Mammary microvascular endothelial cell (primary cell): Measurements from ENCODE around the gene LILRA6. TPM values are rescaled to one million over a fixed set of nuclear protein-coding genes. Genes with fewer than 3 reads are reported as not detected.

Experiments
- total RNA-seq: library from RNA; depleted of rRNA; stranded (reverse); fragments of >200 nt; gene quantifications from 2 replicates; pipeline ENCODE4 v1.2.3, GENCODE V29; 2015

The LILRA6 gene
- total RNA-seq, result not detected in 2 replicates

DNA sequence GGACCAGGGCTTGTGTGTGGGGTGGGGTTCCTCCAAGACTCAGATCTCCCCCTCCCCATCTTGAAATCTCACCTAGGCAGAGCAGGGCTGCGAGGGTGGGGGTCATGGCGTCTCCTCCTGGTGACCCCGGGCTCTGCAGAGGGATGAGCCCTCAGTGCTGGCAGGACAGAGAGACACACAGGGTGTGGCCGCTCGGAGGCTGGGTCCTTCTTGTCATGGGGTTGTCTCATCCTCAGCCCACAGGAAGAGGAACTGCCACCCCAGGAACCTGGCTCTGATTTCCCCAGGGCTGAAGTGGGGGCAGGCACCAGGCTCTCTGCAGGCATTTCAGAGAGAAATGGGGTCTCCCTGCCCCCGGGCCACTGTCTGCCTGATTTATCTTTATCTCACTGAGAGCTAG is at the start of gene LILRA6:
Gene LILRA6 (minus strand): TSS at position 145 of the 400 bp plus-strand sequence.

DNA sequence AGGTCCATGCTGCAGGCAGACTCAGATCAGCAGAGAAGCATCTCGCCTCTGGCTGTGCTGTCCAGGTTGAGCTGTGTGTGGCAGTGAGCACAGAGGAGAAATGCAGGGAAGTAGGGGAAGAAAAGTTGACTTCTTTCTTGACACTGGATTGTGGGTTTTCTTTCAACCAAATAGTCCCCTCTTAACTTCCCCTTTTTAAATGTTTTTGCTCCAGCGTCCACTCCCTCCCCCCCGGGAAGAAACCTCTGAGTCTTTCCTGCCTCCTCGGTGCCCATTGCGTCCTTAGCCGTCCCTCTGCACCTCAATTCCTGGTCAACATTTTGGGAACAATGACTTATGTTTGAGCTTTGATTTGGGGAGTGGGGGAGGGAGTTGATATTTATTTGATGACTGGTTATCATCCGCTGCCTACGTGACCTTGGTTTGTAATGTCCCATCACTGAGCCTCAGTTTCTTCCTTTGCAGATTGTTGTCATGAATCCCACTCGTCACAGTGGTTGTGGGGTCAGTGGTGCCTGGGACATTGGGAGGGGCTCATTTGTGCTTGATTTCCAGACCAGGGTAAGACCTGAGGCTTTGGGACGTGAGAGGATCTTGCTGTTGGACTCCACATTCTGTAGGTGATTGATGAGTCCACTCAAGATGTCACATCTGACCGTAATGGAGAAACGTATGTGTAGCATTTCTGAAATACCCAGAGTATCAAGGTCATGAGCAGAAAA is 38.6 kb upstream of the LILRA6 start, which contains the start of gene LILRB2:
Gene LILRB2 (minus strand): TSS at position 104 of the 722 bp plus-strand sequence. CDS start 614 bp downstream, outside the sequence.

DNA sequence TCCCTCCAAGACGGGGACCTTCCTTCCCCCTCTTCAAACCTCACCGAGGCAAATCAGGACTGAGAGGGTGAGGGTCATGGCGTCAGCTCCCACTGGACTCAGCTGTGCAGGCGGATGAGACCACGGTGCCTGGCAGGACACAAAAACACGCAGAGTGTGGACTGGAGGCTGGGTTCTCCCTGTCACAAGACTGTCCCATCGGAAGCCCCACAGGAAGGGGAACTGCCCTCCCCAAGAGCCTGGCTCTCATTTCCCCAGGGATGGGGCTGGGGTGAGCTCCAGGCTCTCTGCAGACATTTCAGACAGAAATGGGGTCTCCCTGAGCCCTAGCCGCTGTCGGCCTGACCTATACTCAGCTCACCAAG is 14.5 kb upstream of the LILRA6 start, which contains the start of gene LILRB5:
Gene LILRB5 (minus strand): TSS at position 158 of the 365 bp plus-strand sequence. CDS start 80 bp downstream, at position 78.

DNA sequence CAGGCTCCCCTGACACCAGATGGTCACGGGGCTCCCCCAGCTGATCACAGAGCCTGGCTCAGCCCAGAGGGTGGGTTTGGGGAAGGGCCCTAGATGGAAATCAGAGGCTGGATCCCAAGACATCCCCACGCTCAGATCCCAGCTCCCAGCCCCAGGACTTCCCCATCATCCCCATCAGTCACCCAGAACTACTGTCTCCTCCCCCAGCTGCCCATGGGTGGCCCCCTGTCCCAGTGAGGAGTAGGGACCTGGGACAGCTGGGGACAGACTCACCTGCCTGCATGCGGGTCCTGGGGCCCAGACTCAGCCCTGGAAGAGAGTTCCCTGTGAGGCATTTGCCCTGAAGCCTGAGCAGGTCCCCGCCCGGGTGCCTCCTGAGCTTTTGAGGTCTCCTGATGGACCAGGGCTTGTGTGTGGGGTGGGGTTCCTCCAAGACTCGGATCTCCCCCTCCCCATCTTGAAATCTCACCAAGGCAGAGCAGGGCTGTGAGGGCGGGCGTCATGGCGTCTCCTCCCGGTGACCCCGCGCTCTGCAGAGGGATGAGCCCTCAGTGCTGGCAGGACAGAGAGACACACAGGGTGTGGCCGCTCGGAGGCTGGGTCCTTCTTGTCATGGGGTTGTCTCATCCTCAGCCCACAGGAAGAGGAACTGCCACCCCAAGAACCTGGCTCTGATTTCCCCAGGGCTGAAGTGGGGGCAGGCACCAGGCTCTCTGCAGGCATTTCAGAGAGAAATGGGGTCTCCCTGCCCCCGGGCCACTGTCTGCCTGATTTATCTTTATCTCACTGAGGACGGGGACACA is 19.9 kb downstream of the LILRA6 start, which contains the start of gene LILRB3:
Gene LILRB3 (minus strand): TSS at position 534 of the 803 bp plus-strand sequence. CDS start 31 bp downstream, at position 503.

DNA sequence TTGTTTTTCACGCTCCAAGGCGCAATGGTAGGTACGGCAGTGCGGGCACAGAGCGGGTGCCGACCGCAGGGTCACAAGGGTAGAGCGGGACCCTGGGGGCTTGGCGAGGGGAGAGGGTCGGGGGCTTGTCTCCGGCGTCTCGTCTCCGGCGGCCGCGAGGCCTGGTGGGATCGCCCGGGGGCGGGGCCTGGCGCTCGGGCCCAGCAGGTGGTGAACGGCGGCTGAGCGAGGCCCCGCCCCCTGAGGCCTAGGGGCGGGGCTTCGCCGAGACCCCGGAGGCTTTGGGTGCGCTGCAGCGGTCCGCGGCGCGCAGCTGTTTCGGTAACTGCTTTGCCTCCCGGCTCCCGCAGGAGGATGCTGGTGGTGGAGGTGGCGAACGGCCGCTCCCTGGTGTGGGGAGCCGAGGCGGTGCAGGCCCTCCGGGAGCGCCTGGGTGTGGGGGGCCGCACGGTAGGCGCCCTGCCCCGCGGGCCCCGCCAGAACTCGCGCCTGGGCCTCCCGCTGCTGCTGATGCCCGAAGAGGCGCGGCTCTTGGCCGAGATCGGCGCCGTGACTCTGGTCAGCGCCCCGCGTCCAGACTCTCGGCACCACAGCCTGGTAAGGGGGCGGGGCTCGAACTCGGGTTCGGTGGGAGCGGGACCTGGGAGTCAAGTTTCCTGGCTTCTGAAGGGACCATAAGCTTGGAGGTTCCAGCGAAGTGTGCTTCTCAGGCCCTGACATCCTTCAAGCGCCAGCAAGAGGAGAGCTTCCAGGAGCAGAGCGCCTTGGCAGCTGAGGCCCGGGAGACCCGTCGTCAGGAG is 51.4 kb downstream of the LILRA6 start, which contains the start of gene TSEN34:
Gene TSEN34 (plus strand): TSS at position 298 of the 800 bp plus-strand sequence. CDS start 57 bp downstream, at position 355.

DNA sequence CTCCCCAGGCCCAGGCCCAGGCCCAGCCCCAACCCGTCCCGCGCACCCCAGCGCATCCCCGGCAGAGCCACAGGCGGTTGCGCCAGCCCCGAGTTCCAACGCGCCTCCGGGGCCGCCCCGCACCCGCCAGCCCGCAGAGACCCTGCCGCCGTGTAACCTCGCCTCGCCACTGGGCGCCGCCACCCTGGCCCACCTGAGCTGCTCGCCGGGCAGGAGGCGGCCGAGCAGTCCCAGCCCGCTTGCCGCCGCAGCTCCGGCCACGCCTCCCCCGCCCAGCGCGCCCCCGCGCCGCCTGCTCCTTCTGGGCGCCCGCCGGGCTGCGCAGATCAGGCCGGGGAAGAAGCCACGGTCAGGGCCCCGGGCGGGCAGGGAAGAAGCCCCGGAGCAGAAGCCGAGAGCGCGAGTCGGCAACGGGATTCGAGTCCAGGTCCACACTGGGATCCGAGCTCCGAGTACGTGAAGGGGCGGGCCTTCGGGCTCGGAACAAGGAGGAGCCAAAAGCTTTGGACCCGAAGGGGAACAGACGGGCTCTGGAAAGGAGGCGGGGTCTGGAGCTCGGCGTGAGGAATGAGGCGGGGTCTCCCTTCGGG is 53.4 kb downstream of the LILRA6 start, which contains the start of gene MBOAT7:
Gene MBOAT7 (minus strand): TSS at position 436 of the 590 bp plus-strand sequence. CDS start 1,072 bp downstream, outside the sequence.

Other genes with a start within 250 kb of the LILRA6 start
- gene VSTM1, start 178.9 kb downstream of the LILRA6 start, total RNA-seq, result not detected in 2 replicates
- not detected in 2 replicates for gene TARM1, start 161.4 kb downstream of the LILRA6 start, total RNA-seq
- not detected in 2 replicates for gene OSCAR, start 142.0 kb downstream of the LILRA6 start, total RNA-seq
- 25.6 and 46.0 TPM in 2 replicates for gene NDUFA3, start 139.9 kb downstream of the LILRA6 start, total RNA-seq
- gene TFPT, start 127.1 kb downstream of the LILRA6 start, total RNA-seq, result 57.4 and 58.0 TPM in 2 replicates
- 107 and 123 TPM in 2 replicates for gene PRPF31, start 127.0 kb downstream of the LILRA6 start, total RNA-seq
- 11.1 and 15.0 TPM in 2 replicates for gene CNOT3, start 105.0 kb downstream of the LILRA6 start, total RNA-seq
- 5.9 and 9.5 TPM in 2 replicates for gene LENG1, start 83.1 kb downstream of the LILRA6 start, total RNA-seq
- not detected in 2 replicates for gene TMC4, start 69.6 kb downstream of the LILRA6 start, total RNA-seq
- 176 and 214 TPM in 2 replicates for gene MBOAT7, start 53.2 kb downstream of the LILRA6 start, total RNA-seq
- gene TSEN34, start 51.5 kb downstream of the LILRA6 start, total RNA-seq, result 92.1 and 103 TPM in 2 replicates
- 2,166 and 2,183 TPM in 2 replicates for gene RPS9, start 41.9 kb downstream of the LILRA6 start, total RNA-seq
- not detected in 2 replicates for gene LILRB3, start 19.8 kb downstream of the LILRA6 start, total RNA-seq
- gene LILRB5, start 14.5 kb upstream of the LILRA6 start, total RNA-seq, result not detected in 2 replicates
- gene LILRB2, start 38.3 kb upstream of the LILRA6 start, total RNA-seq, result not detected in 2 replicates
- not detected in 2 replicates for gene LILRA5, start 70.4 kb upstream of the LILRA6 start, total RNA-seq
- not detected in 2 replicates for gene LILRA4, start 96.4 kb upstream of the LILRA6 start, total RNA-seq
- not detected in 2 replicates for gene LAIR1, start 122.1 kb upstream of the LILRA6 start, total RNA-seq
- not detected in 2 replicates for gene TTYH1, start 172.7 kb upstream of the LILRA6 start, total RNA-seq
- gene LENG8, start 206.4 kb upstream of the LILRA6 start, total RNA-seq, result 21.1 and 33.3 TPM in 2 replicates
- 2.9 and 6.0 TPM in 2 replicates for gene LENG9, start 221.0 kb upstream of the LILRA6 start, total RNA-seq
- 46.9 and 49.0 TPM in 2 replicates for gene CDC42EP5, start 230.5 kb upstream of the LILRA6 start, total RNA-seq